ENCODE data around the gene RRP9.

The RRP9 gene

GRCh38 chr3:51966922-51967383 lies 25.2 kb upstream of the RRP9 start:
- TF ChIP-seq ZNF274 (IDR thresholded peaks at IDR 0.05; ENCODE audit: low read depth, low read length): no peak
- peak overlapping the region; percentile 61; the same call in 1 of the 2 replicates for H3K4me3 ChIP-seq (ENCODE audit: low read length)

GRCh38 chr3:51966486-51966885 lies 24.8 kb upstream of the RRP9 start:
- H3K4me3 ChIP-seq (ENCODE audit: low read length): no peak overlapping the region
- no peak for TF ChIP-seq ZNF274 (IDR thresholded peaks at IDR 0.05; ENCODE audit: low read depth, low read length)

- TF ChIP-seq ZNF274 (IDR thresholded peaks at IDR 0.05; ENCODE audit: low read depth, low read length): no peak
Measured at GRCh38 chr3:51966016-51966415, 24.3 kb upstream of the RRP9 start.

GRCh38 chr3:51964521-51964920 lies 22.8 kb upstream of the RRP9 start:
- TF ChIP-seq ZNF274 (IDR thresholded peaks at IDR 0.05; ENCODE audit: low read depth, low read length): no peak
- no peak overlapping the region for H3K4me3 ChIP-seq (ENCODE audit: low read length)

More at GRCh38 chr3:51966016-51966415, 24.3 kb upstream of the RRP9 start:
- H3K4me3 ChIP-seq (ENCODE audit: low read length): no peak overlapping the region

- H3K4me3 ChIP-seq (ENCODE audit: low read length): no peak overlapping the region
- no peak for TF ChIP-seq ZNF274 (IDR thresholded peaks at IDR 0.05; ENCODE audit: low read depth, low read length)
Measured at GRCh38 chr3:51963951-51964451, 22.3 kb upstream of the RRP9 start.

- TF ChIP-seq ZNF274 (IDR thresholded peaks at IDR 0.05; ENCODE audit: low read depth, low read length): no peak
- no peak overlapping the region for H3K4me3 ChIP-seq (ENCODE audit: low read length)
Measured at GRCh38 chr3:51962854-51963530, 21.3 kb upstream of the RRP9 start.

- no peak for TF ChIP-seq ZNF274 (IDR thresholded peaks at IDR 0.05; ENCODE audit: low read depth, low read length)
- H3K4me3 ChIP-seq (ENCODE audit: low read length): no peak overlapping the region
Measured at GRCh38 chr3:51961602-51962569, 20.2 kb upstream of the RRP9 start.

- TF ChIP-seq ZNF274 (IDR thresholded peaks at IDR 0.05; ENCODE audit: low read depth, low read length): no peak
- no peak overlapping the region for H3K4me3 ChIP-seq (ENCODE audit: low read length)
Measured at GRCh38 chr3:51961011-51961410, 19.3 kb upstream of the RRP9 start.

GRCh38 chr3:51960386-51960785 lies 18.7 kb upstream of the RRP9 start:
- no peak for TF ChIP-seq ZNF274 (IDR thresholded peaks at IDR 0.05; ENCODE audit: low read depth, low read length)
- no peak overlapping the region for H3K4me3 ChIP-seq (ENCODE audit: low read length)

GRCh38 chr3:51959651-51960050 lies 17.9 kb upstream of the RRP9 start:
- TF ChIP-seq ZNF274 (IDR thresholded peaks at IDR 0.05; ENCODE audit: low read depth, low read length): no peak

GRCh38 chr3:51958603-51959521 lies 17.2 kb upstream of the RRP9 start:
- no peak overlapping the region for H3K4me3 ChIP-seq (ENCODE audit: low read length)
- no peak for TF ChIP-seq ZNF274 (IDR thresholded peaks at IDR 0.05; ENCODE audit: low read depth, low read length)

More at GRCh38 chr3:51959651-51960050, 17.9 kb upstream of the RRP9 start:
- no peak overlapping the region for H3K4me3 ChIP-seq (ENCODE audit: low read length)

- no peak overlapping the region for H3K4me3 ChIP-seq (ENCODE audit: low read length)
- TF ChIP-seq ZNF274 (IDR thresholded peaks at IDR 0.05; ENCODE audit: low read depth, low read length): no peak
Measured at GRCh38 chr3:51957520-51958205, 16.0 kb upstream of the RRP9 start.
